Endothelial cell of umbilical vein (primary cell): ENCODE results near the gene IER5. TPM values are rescaled to one million over a fixed set of nuclear protein-coding genes. Genes with fewer than 3 reads are reported as not detected.
A peak's percentile ranks its signal among the peaks of the same experiment; 100 is the strongest.

ENCODE experiments used
- BruUV-seq: library from RNA; stranded (reverse); fragments of 400-500 nt; replicated peaks from 2 replicates; lab custom pipeline; 2021; lab: Mats Ljungman, UMichigan
- CTCF ChIA-PET: fragments of 300-600, 350-600 bp; sonication (Branson Sonifier 250); formaldehyde crosslinking; loops from one replicate; lab custom pipeline; 2021; ENCODE audit warnings: antibody characterized with exemption, inconsistent platforms; lab: Charles Lee
- POLR2A ChIA-PET: fragments of 300-600, 350-600 bp; sonication (Branson Sonifier 250); formaldehyde crosslinking; loops from one replicate; lab custom pipeline; 2021; ENCODE audit warnings: antibody characterized with exemption, inconsistent platforms; lab: Charles Lee
- DNase-seq: peaks from one replicate; pipeline ENCODE4 v3.0.0-alpha.2; 2011; ENCODE audit warnings: low read depth, low spot score
- FAIRE-seq: peaks from 2 replicates; lab custom pipeline; 2011; peaks lifted over from hg19 to GRCh38; lab: Jason Lieb, UNC
- H2AFZ ChIP-seq: 2 replicates; pipeline ENCODE4 v1.6.0; 2012; ENCODE audit warnings: low read depth, low read length, control low read depth, inconsistent platforms
- H3K27ac ChIP-seq: 2 replicates; pipeline ENCODE4 v1.5.1; 2011; ENCODE audit warnings: low read depth, mild to moderate bottlenecking, control low read depth, low read length, moderate library complexity; ENCODE audit not compliant: insufficient read depth
- H3K27me3 ChIP-seq, 2 experiments: 2 replicates each; pipeline versions ENCODE4 v1.6.0 to v1.6.1; 2011; ENCODE audit warnings: low read length in 2 of 2, mixed read lengths in 1 of 2; ENCODE audit not compliant: control insufficient read depth in 2 of 2, insufficient read depth in 2 of 2
- H3K36me3 ChIP-seq, 2 experiments: 2 replicates in 1 of 2; 3 replicates in 1 of 2; pipeline ENCODE4 v1.5.1; 2011; ENCODE audit warnings: low read length in 2 of 2, mild to moderate bottlenecking in 1 of 2, moderate library complexity in 1 of 2; ENCODE audit not compliant: control insufficient read depth in 2 of 2, insufficient read depth in 2 of 2; ENCODE audit errors: extremely low read depth in 1 of 2
- H3K4me1 ChIP-seq: 3 replicates; pipeline ENCODE4 v1.5.1; 2011; ENCODE audit warnings: mild to moderate bottlenecking, low read length; ENCODE audit not compliant: control insufficient read depth, insufficient read depth; ENCODE audit errors: extremely low read depth
- H3K4me2 ChIP-seq: 2 replicates; pipeline ENCODE4 v1.6.1; 2011; ENCODE audit warnings: low read length, control low read depth, mixed read lengths; ENCODE audit not compliant: insufficient read depth
- H3K4me3 ChIP-seq, 3 experiments: fragments of 200-600 bp in 1 of 3; sonication (generic), shearing (Covaris generic) in 1 of 3; replicated peaks in 1 of 3; 2 replicates each; pipeline ENCODE4 v1.5.1; 2011 to 2016; ENCODE audit warnings: control low read depth in 3 of 3, low read length in 3 of 3, mild to moderate bottlenecking in 2 of 3, inconsistent platforms in 1 of 3, low read depth in 1 of 3, moderate library complexity in 1 of 3; ENCODE audit not compliant: insufficient read depth in 1 of 3
- H3K79me2 ChIP-seq: 2 replicates; pipeline ENCODE4 v1.6.0; 2012; ENCODE audit warnings: low read length, inconsistent platforms; ENCODE audit not compliant: control insufficient read depth, insufficient read depth
- H3K9ac ChIP-seq: replicated peaks from 2 replicates; pipeline ENCODE3; 2011; ENCODE audit warnings: low read length, control low read depth; ENCODE audit not compliant: insufficient read depth; ENCODE audit errors: extremely low read depth
- H3K9me1 ChIP-seq: replicated peaks from 3 replicates; pipeline ENCODE4 v1.6.0; 2011; ENCODE audit warnings: mild to moderate bottlenecking, low read length; ENCODE audit not compliant: control insufficient read depth, insufficient read depth; ENCODE audit errors: extremely low read depth
- H3K9me3 ChIP-seq: replicated peaks from 2 replicates; pipeline ENCODE4 v1.5.1; 2012; ENCODE audit warnings: low read length, inconsistent platforms; ENCODE audit not compliant: control insufficient read depth, insufficient read depth
- H4K20me1 ChIP-seq: replicated peaks from 2 replicates; pipeline ENCODE3; 2011; ENCODE audit warnings: mild to moderate bottlenecking, low read length; ENCODE audit not compliant: control insufficient read depth, insufficient read depth; ENCODE audit errors: extremely low read depth
- EZH2 ChIP-seq: IDR thresholded peaks from 2 replicates; pipeline ENCODE4 v1.6.1; 2012; ENCODE audit warnings: borderline replicate concordance, low read depth, mild to moderate bottlenecking, moderate library complexity, low read length, inconsistent platforms; ENCODE audit not compliant: severe bottlenecking
- FOS ChIP-seq: IDR thresholded peaks from 2 replicates; pipeline ENCODE4 v1.6.1; 2011; ENCODE audit warnings: mild to moderate bottlenecking, low read length, moderate library complexity, borderline replicate concordance; ENCODE audit not compliant: insufficient read depth
- GATA2 ChIP-seq: IDR thresholded peaks from 2 replicates; pipeline ENCODE4 v1.7.0; 2011; ENCODE audit warnings: low read depth, mild to moderate bottlenecking, moderate library complexity, mixed read lengths, low read length; ENCODE audit not compliant: insufficient read length, insufficient read depth
- JUN ChIP-seq: IDR thresholded peaks from 2 replicates; pipeline ENCODE4 v1.6.1; 2011; ENCODE audit warnings: borderline replicate concordance, low read depth; ENCODE audit not compliant: insufficient read length, insufficient read depth
- MAX ChIP-seq: IDR thresholded peaks from 2 replicates; pipeline ENCODE4 v1.6.1; 2011; ENCODE audit not compliant: insufficient read depth, insufficient read length
- MYC ChIP-seq: IDR thresholded peaks from one replicate; pipeline ENCODE4 v1.6.1; 2011; ENCODE audit warnings: mild to moderate bottlenecking, low read depth, low read length
- POLR2A ChIP-seq: IDR thresholded peaks from 2 replicates; pipeline ENCODE4 v1.6.1; 2012; ENCODE audit warnings: low read depth, mild to moderate bottlenecking, control low read depth, low read length
- POLR2AphosphoS5 ChIP-seq: IDR thresholded peaks from 2 replicates; pipeline ENCODE4 v1.6.1; 2012; ENCODE audit warnings: low read depth, mild to moderate bottlenecking, control low read depth, low read length, moderate library complexity; ENCODE audit not compliant: insufficient read depth
- dilution Hi-C: fragments of 300-500 bp; cut with MboI; formaldehyde crosslinking; loops from one replicate; pipeline ENCODE4 v1.15.0; 2019; ENCODE audit warnings: low sequenced_read_pairs; ENCODE audit not compliant: extremely low pct_ligation_motif_present
- intact Hi-C: fragments of 100-400 bp; cut with micrococcal nuclease; formaldehyde crosslinking; loops from one replicate; pipeline ENCODE4 v1.10.0; 2022
- polyA plus RNA-seq, 4 experiments: library from polyadenylated mRNA; depleted of rRNA in 3 of 4; stranded (reverse) in 3 of 4; unstranded in 1 of 4; fragments of >200 nt; gene quantifications; 2 replicates each; pipeline versions ENCODE4 v1.2.1 to v1.2.3, GENCODE V29; 2011 to 2012; ENCODE audit warnings: missing spikeins in 1 of 4
- total RNA-seq: library from RNA; stranded (reverse); gene quantifications from 2 replicates; pipeline ENCODE4 v1.2.3, GENCODE V29; 2021
- TF ChIP-seq, protein P1 (sequence below), 2 donors: IDR thresholded peaks; 1 replicate in 1 of 2; 2 replicates in 1 of 2; pipeline ENCODE4 v1.5.1; 2011; ENCODE audit warnings: low read length in 2 of 2, mild to moderate bottlenecking in 2 of 2, moderate library complexity in 2 of 2, control low read depth in 1 of 2, inconsistent platforms in 1 of 2, low read depth in 1 of 2; ENCODE audit not compliant: insufficient read depth in 1 of 2; ENCODE audit errors: extremely low read depth in 1 of 2

IER5 gene
- total and polyA plus RNA-seq, 2 donors (not counting 3 experiments of a cell fraction or from before 2014, with no cell fraction given): 6.6 to 14.4 TPM

GRCh38 chr1:181106479-181106878 is 18.0 kb downstream of the IER5 start:
- Histone ChIP-seq H3K9me3 (no peaks in the 10 kb centered on the region), H3K4me3 (no peak overlapping the region), H3K9ac (no peak overlapping the region), H3K4me2 (peak overlapping the region; percentile 26), H3K27me3 (no peaks in the 10 kb centered on the region), H3K27ac (no peak overlapping the region), H3K36me3 (no peaks in the 10 kb centered on the region), H3K4me1 (peaks cover 47% of the 10 kb centered on the region), H2AFZ (no peak overlapping the region), H4K20me1 (no peaks in the 10 kb centered on the region), H3K9me1 (no peaks in the 10 kb centered on the region), H3K79me2 (no peaks in the 10 kb centered on the region)
- DNase-seq (no peak), FAIRE-seq (peak; percentile 91)
- intact Hi-C loops: no loop called here
- TF ChIP-seq GATA2 (no peak), POLR2A (no peak), JUN (no peak), FOS (peak; percentile 15), MYC (no peak), EZH2 (no peak), MAX (no peak), POLR2AphosphoS5 (peak; percentile 32)
- TF ChIP-seq, protein P1, sequence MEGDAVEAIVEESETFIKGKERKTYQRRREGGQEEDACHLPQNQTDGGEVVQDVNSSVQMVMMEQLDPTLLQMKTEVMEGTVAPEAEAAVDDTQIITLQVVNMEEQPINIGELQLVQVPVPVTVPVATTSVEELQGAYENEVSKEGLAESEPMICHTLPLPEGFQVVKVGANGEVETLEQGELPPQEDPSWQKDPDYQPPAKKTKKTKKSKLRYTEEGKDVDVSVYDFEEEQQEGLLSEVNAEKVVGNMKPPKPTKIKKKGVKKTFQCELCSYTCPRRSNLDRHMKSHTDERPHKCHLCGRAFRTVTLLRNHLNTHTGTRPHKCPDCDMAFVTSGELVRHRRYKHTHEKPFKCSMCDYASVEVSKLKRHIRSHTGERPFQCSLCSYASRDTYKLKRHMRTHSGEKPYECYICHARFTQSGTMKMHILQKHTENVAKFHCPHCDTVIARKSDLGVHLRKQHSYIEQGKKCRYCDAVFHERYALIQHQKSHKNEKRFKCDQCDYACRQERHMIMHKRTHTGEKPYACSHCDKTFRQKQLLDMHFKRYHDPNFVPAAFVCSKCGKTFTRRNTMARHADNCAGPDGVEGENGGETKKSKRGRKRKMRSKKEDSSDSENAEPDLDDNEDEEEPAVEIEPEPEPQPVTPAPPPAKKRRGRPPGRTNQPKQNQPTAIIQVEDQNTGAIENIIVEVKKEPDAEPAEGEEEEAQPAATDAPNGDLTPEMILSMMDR (IDR thresholded peaks at IDR 0.05; ENCODE audit: extremely low read depth in 1 of 2, insufficient read depth in 1 of 2, low read depth in 1 of 2, low read length in 2 of 2): no peak
- ChIA-PET CTCF (interaction anchor here (1.2 to 4.8 kb wide), 11 partner anchors 9 to 591 kb away, joined by 3 to 43 read pairs (median 4); no protein-coding TSS in a partner anchor), POLR2A (interaction anchor here (0.7 to 5.8 kb wide), 6 partner anchors 10 to 84 kb away, joined by 3 to 114 read pairs (median 5); partner anchors contain the start of gene IER5)
- BruUV-seq: no TSS peak
- dilution Hi-C loops: no loop called here
